Small intestine (tissue), 7 donors: ENCODE measurements around the gene USP13. TPM values are rescaled to one million over a fixed set of nuclear protein-coding genes. Genes with fewer than 3 reads are reported as not detected.
"Not testable (repeated sequence)": the region's sequence is repeated elsewhere in the genome, so short reads cannot be mapped to it uniquely, and the experiment has no call there.

Source experiments
- DNase-seq, 2 donors: peaks; one replicate each; pipeline versions ENCODE4 v3.0.0 to v3.0.0-alpha.2; 2013
- FAIRE-seq: peaks from 2 replicates; lab custom pipeline; 2012; peaks lifted over from hg19 to GRCh38; lab: Jason Lieb, UNC
- H3K27ac ChIP-seq, 3 donors: one replicate each; pipeline ENCODE4 v1.5.1; 2013; ENCODE audit warnings: low read length in 2 of 3, mild to moderate bottlenecking in 2 of 3, control low read depth in 1 of 3, inconsistent platforms in 1 of 3, low read depth in 1 of 3, moderate library complexity in 1 of 3
- H3K27me3 ChIP-seq, 3 donors: one replicate each; pipeline ENCODE4 v1.6.1; 2013; ENCODE audit warnings: low read length in 3 of 3, inconsistent platforms in 1 of 3; ENCODE audit not compliant: control insufficient read depth in 3 of 3, insufficient read depth in 3 of 3
- H3K36me3 ChIP-seq, 3 donors: one replicate each; pipeline ENCODE4 v1.6.1; 2013; ENCODE audit warnings: low read length in 3 of 3, inconsistent platforms in 1 of 3, low read depth in 1 of 3, mild to moderate bottlenecking in 1 of 3, moderate library complexity in 1 of 3; ENCODE audit not compliant: control insufficient read depth in 3 of 3, insufficient read depth in 2 of 3
- H3K4me1 ChIP-seq, 3 donors: one replicate each; pipeline ENCODE4 v1.6.1; 2013; ENCODE audit warnings: low read length in 2 of 3, inconsistent platforms in 1 of 3, low read depth in 1 of 3, mild to moderate bottlenecking in 1 of 3, moderate library complexity in 1 of 3; ENCODE audit not compliant: control insufficient read depth in 3 of 3, insufficient read depth in 2 of 3
- H3K4me3 ChIP-seq, 3 donors: one replicate each; pipeline ENCODE4 v1.5.1; 2013; ENCODE audit warnings: low read length in 3 of 3, control low read depth in 1 of 3, inconsistent platforms in 1 of 3, low read depth in 1 of 3, mild to moderate bottlenecking in 1 of 3, moderate library complexity in 1 of 3
- H3K9me3 ChIP-seq, 2 donors: one replicate each; pipeline ENCODE4 v1.6.1; 2013; ENCODE audit warnings: low read depth in 1 of 2, low read length in 1 of 2; ENCODE audit not compliant: control insufficient read depth in 2 of 2, insufficient read depth in 1 of 2
- WGBS, 3 donors: extraction: QIAGEN DNeasy Blood & Tissue Kit; methylation state at CpG; one replicate each; pipeline ENCODE4 v1.1.7; 2013; 5-methylcytosine and 5-hydroxymethylcytosine counted together
- polyA plus RNA-seq, 4 donors: library from polyadenylated mRNA; stranded (reverse) in 3 of 4; unstranded in 1 of 4; fragments of 200-250 nt in 3 of 4; fragments of 120-200 nt in 1 of 4; gene quantifications; one replicate each; pipeline versions ENCODE4 v1.2.1 to v1.2.3, GENCODE V29; 2013
- donor health status: healthy with polysubstance abuse.
- donor health status: control.
- donor health status: control.
- donor health status: Bipolar disorder and iron deficiency.
- donor health status: healthy.

The USP13 gene
- polyA plus RNA-seq, 4 donors = 0.22 to 4.2 (median 1.8) TPM

DNA sequence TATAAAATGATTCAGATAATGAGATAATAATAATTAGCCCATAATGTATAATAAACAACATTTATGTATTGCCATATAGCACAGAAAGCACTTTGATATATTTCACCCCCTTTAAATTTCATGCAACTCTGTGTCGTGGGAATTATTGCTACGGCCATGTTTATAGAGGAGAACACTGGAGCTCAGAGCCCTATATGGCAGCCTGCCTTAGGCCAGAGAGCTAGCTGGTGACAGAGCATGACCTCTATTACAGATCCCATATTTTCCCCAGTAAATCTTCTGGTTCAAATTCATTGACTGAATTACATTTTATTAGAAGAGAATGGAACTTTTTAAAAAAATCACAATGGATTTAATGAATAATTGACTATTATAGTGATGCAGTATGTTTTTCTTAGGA, 25.0 kb downstream of the USP13 start:
- Histone ChIP-seq H3K27ac (no peak overlapping the region), H3K4me1 (no peaks in the 10 kb centered on the region), H3K27me3 (no peaks in the 10 kb centered on the region), H3K9me3 (no peaks in the 10 kb centered on the region), H3K4me3 (no peak overlapping the region), H3K36me3 (no peaks in the 10 kb centered on the region)
- 79 to 91% (median 91%) methylated on average over 2 of the region's 2 CpGs for whole genome bisulfite sequencing, 3 donors
- FAIRE-seq (no peak), DNase-seq (no peak)

DNA sequence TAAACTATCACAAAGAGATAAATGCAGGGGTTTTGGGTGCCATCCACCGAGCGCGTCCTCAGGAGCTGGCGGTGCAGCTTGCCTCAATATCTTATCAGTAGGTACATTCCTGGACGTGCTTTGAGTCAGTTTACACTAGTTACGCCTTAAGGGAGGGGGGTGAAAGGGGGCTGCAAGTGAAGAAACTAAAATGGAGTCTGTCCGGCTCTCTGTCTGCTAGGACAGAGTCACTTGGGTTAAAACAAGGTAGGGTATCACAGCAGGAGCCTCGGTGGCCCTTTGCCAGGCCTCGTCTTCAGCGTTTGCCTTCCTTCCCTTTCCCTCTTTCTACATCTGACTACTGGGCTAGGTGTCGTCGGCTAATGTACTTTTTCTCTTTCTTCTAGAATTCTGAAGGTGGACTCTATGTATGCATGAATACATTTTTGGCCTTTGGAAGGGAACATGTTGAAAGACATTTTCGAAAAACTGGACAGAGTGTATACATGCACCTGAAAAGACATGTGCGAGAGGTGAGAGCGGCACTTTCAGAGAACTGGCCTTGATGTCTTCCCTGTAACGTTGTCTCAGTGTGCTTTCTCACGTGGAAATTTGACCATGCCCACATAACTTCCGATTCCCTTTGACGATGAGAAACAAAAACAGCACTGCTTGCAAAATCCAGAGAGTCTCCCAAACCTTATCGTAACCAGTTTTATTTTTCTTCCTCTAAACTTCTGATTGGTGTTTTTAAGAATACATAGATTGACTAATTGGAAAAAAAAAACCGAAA, 28.8 kb downstream of the USP13 start:
- Histone ChIP-seq H3K27me3 (no peaks in the 10 kb centered on the region), H3K36me3 (peaks cover 0 to 2% (median 0%) of the 10 kb centered on the region in 3 donors), H3K27ac (no peak overlapping the region), H3K4me3 (no peak overlapping the region), H3K9me3 (no peaks in the 10 kb centered on the region), H3K4me1 (no peaks in the 10 kb centered on the region)
- DNase-seq (no peak), FAIRE-seq (no peak)
- 83 to 87% (median 84%) methylated on average over 21 of the region's 21 CpGs for WGBS, 3 donors

DNA sequence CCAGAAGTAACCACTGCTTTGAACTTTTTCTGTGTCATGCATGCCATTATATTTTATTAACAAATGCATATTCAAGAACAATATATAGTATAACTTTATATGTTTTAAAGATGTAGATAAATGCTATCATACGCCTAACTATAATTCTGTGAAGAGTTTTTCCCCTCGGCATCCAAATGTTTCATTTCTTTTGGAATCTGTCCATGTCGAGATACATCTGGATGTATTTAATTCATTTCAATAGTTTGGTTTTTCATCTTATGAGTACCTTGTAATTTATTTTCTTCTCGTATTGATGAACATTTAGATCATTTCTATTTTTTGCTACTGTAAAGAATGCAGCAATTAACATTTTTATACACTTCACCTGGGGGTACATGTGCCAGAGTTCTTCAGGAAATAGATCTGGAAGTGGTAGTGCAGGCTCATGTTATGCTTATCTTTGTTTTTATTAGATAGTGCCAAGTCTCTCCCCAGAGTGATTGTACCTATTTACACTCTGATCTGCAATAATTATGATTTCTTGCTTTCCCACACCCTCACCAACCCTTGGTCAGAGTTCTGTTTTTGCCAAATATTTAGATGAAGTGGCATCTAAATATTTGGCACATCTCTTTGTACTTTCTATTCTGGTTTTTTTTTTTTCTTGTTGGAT, 29.7 kb downstream of the USP13 start:
- H3K4me1 ChIP-seq = no peaks in the 10 kb centered on the region
- no peaks in the 10 kb centered on the region for H3K9me3 ChIP-seq
- no peak for DNase-seq
- H3K4me3 ChIP-seq = no peak overlapping the region
- H3K36me3 ChIP-seq = peaks cover 0 to 2% (median 0%) of the 10 kb centered on the region in 3 donors
- 42 to 48% (median 42%) methylated on average over 4 of the region's 4 CpGs for WGBS, 3 donors
- H3K27ac ChIP-seq = no peak overlapping the region
- no peaks in the 10 kb centered on the region for H3K27me3 ChIP-seq
- FAIRE-seq = no peak

DNA sequence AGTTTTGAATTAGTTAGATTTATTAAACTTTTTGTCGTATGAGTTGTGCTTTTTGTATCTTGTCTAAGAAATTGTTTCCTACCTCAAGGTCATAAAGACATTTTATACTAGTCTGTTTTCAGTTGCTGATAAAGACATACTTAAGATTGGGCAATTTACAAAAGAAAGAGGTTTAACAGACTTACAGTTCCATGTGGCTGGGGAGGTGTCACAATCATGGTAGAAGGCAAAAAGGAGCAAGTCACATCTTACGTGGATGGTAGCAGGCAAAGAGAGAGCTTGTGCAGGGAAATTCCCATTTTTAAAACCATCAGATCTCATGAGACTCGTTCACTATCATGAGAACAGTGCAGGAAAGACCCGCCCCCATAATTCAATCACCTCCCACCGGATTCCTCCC, 30.4 kb downstream of the USP13 start:
- FAIRE-seq, H3K4me1 ChIP-seq, H3K27ac ChIP-seq, H3K27me3 ChIP-seq, DNase-seq, H3K4me3 ChIP-seq, H3K36me3 ChIP-seq, H3K9me3 ChIP-seq: not testable (repeated sequence)
- WGBS, 3 donors = 90 to 94% (median 90%) methylated on average over 5 of the region's 5 CpGs

DNA sequence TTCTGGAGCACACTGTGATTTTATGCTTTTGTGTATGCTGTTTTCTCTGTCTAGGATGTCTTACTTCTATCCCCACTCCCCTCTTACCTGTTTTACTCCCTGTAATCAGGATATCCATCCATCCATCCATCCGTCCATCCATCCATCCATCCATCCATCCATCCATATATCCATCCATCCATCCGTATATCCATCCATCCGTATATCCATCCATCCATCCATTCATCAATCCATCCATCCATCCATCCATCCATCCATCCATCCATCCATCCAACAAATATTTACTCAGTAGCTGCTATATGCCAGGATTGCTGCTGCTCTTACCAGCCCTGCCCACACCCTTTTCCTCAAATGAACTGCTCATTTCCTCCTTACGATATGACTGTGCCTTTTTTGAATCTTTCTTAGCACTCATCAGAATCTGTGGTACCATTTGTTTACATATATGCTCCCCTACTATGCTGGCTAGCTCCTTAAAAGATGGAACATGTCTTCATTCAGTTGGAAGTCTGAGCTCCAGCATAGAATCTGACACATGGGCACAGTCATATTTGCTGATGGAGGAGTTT, 35.2 kb downstream of the USP13 start:
- Histone ChIP-seq H3K4me1 (no peaks in the 10 kb centered on the region), H3K27ac (no peak overlapping the region), H3K4me3 (no peak overlapping the region), H3K36me3 (peaks cover 0 to 8% (median 0%) of the 10 kb centered on the region in 3 donors), H3K9me3 (no peaks in the 10 kb centered on the region), H3K27me3 (no peaks in the 10 kb centered on the region)
- WGBS, 3 donors = 71 to 84% (median 79%) methylated on average over 4 of the region's 4 CpGs
- no peak for FAIRE-seq
- no peak for DNase-seq

DNA sequence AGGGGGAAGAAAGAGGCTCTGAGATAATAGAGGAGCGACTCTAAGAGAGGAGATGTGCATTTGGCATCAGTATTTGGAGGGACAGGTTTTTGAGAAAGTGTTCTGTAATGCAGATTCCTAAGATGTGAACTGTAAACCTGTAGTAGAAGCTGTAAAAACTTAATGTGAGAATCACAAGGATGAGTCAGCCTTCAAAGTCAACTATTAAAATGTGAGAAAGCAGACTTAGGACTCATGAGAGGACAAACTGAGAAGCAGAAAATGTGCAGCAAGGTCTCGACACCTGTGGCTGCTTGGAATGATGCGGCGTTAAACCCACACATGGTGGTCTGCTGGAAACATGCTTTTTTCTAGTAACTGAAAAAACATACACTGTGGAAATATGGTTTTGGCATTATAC, 36.0 kb downstream of the USP13 start:
- Histone ChIP-seq H3K4me1 (no peaks in the 10 kb centered on the region), H3K36me3 (peaks cover 0 to 8% (median 0%) of the 10 kb centered on the region in 3 donors), H3K27me3 (no peaks in the 10 kb centered on the region), H3K27ac (no peak overlapping the region), H3K9me3 (no peaks in the 10 kb centered on the region), H3K4me3 (no peak overlapping the region)
- no peak for FAIRE-seq
- 93 to 94% (median 93%) methylated on average over 4 of the region's 4 CpGs for WGBS, 3 donors
- no peak for DNase-seq

DNA sequence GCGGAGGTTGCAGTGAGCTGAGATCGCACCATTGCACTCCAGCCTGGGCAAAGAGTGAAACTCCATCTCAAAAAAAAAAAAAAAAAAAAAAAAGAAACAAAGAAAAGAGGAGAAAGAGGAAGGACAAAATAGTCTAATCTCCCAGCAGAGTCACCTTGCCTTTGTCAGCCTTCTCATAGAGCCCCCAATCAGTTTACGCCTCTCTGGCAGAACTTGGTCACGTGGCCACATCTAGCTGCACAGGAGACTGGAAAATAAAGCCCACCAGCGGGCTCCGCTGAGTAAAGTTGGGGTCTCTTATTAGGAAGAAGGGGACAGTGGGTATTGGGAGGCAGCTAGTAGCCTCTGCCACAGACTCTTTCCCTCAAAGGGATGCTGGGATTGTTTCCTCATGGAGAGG, 41.9 kb downstream of the USP13 start:
- DNase-seq (no peak), FAIRE-seq (no peak)
- H3K36me3 ChIP-seq = peaks cover 0 to 5% (median 0%) of the 10 kb centered on the region in 3 donors
- WGBS, 3 donors = 87 to 97% (median 90%) methylated on average over 6 of the region's 6 CpGs
- H3K4me3 ChIP-seq = no peak overlapping the region
- H3K9me3 ChIP-seq = no peaks in the 10 kb centered on the region
- H3K27me3 ChIP-seq = no peaks in the 10 kb centered on the region
- no peaks in the 10 kb centered on the region for H3K4me1 ChIP-seq
- H3K27ac ChIP-seq = no peak overlapping the region

DNA sequence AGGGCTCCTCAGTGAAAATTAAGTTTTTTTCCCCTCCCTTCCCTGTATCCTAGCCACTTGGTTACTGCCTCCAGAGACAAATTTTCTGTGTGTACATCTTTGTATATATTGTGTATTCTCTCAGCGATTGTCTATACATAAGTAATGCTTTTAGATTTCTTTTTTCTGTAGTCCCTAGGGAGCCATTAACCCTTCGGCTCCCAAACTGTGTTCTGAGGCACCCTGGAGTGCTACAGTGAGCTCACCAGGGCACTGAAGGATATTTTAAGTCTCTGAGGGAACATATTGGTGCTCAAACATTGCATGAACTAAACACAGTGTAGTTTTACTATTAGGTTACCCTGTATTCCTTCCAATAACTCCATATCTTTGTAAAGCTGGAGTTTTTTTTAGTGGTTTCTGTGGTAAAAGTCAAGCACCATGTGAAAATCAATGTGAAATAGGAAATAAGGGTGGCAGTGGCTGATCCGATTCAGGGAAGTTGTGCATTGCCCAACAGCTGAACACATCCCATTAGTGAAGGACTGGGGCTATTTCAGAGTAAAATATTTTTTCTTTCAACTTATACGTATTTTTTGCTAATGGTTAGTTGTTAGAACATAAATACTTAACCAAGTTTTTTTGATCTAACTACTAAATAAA, 43.0 kb downstream of the USP13 start:
- 79 to 88% (median 86%) methylated on average over 4 of the region's 4 CpGs for WGBS, 3 donors
- no peak for FAIRE-seq

More for the DNA sequence above, 43.0 kb downstream of the USP13 start:
- Histone ChIP-seq H3K36me3 (peaks cover 0 to 2% (median 0%) of the 10 kb centered on the region in 3 donors), H3K4me1 (no peaks in the 10 kb centered on the region), H3K4me3 (no peak overlapping the region), H3K27me3 (no peaks in the 10 kb centered on the region), H3K27ac (no peak overlapping the region), H3K9me3 (no peaks in the 10 kb centered on the region)
- DNase-seq = no peak
